Testis (tissue), 3 donors: ENCODE data around the gene SLX4IP. TPM values are rescaled to one million over a fixed set of nuclear protein-coding genes. Genes with fewer than 3 reads are reported as not detected.

Source experiments
- DNase-seq: peaks from one replicate; pipeline ENCODE4 v3.0.0-alpha.2; 2019
- H3K27ac ChIP-seq, 2 donors: fragments of 200-600 bp; sonication (generic); one replicate each; pipeline ENCODE4 v1.5.1; 2019
- H3K27me3 ChIP-seq: fragments of 200-600 bp; sonication (generic); one replicate; pipeline ENCODE4 v1.5.1; 2019
- H3K36me3 ChIP-seq: fragments of 200-600 bp; sonication (generic); one replicate; pipeline ENCODE4 v1.5.1; 2017; ENCODE audit warnings: low read depth; ENCODE audit errors: missing control alignments
- H3K4me1 ChIP-seq: fragments of 200-600 bp; sonication (generic); one replicate; pipeline ENCODE4 v1.5.1; 2019
- H3K4me3 ChIP-seq, 2 donors: fragments of 200-600 bp; sonication (generic); one replicate each; pipeline ENCODE4 v1.5.1; 2017 to 2019
- H3K9me3 ChIP-seq: fragments of 200-600 bp; sonication (generic); one replicate; pipeline ENCODE4 v1.5.1; 2017
- POLR2A ChIP-seq: fragments of 450-650 bp; IDR thresholded peaks from one replicate; pipeline ENCODE4 v1.6.1; 2017; ENCODE audit warnings: antibody characterized with exemption, mild to moderate bottlenecking, moderate library complexity
- WGBS, 2 donors: methylation state at CpG; one replicate each; pipeline ENCODE4 v1.1.5; 2018; 5-methylcytosine and 5-hydroxymethylcytosine counted together
- intact Hi-C: fragments of 100-400 bp; cut with DNase I; formaldehyde crosslinking; loops from one replicate; pipeline ENCODE4 v1.15.1; 2023; ENCODE audit warnings: low total_unique reads
- polyA plus RNA-seq: library from polyadenylated mRNA; stranded (reverse); fragments of 350-450 nt; fragmentation: Illumina TruSeq; extraction: RNeasy Lipid Tissue Mini Kit (QIAGEN cat#74804); gene quantifications from one replicate; pipeline ENCODE4 v1.2.3, GENCODE V29; 2014; ENCODE audit warnings: low read depth, low replicate concordance; ENCODE audit not compliant: insufficient read depth
- total RNA-seq, 2 donors: library from RNA; depleted of rRNA; stranded (reverse); fragments of >200 nt; gene quantifications; one replicate each; pipeline ENCODE4 v1.2.3, GENCODE V29; 2016
- TF ChIP-seq, protein P1 (sequence below), 3 experiments: fragments of 450-650 bp in 2 of 3; fragments of 200-600 bp in 1 of 3; sonication (generic) in 1 of 3; IDR thresholded peaks; one replicate each; pipeline ENCODE4 v1.5.1; 2016 to 2019; ENCODE audit warnings: antibody characterized with exemption in 3 of 3, mild to moderate bottlenecking in 2 of 3, moderate library complexity in 1 of 3

The SLX4IP gene
- total and polyA plus RNA-seq, 3 donors from 2014 or later = 3.8 to 10.8 (median 9.7) TPM

GRCh38 chr20:10481676-10482075 is 46.6 kb downstream of the SLX4IP start:
- WGBS, 2 donors = 71 to 81% methylated on average over 5 of the region's 5 CpGs
- Histone ChIP-seq H3K9me3 (no peaks in the 10 kb centered on the region), H3K4me3 (no peak overlapping the region), H3K27me3 (no peaks in the 10 kb centered on the region), H3K36me3 (no peaks in the 10 kb centered on the region), H3K27ac (no peak overlapping the region), H3K4me1 (no peaks in the 10 kb centered on the region)
- intact Hi-C loops = no loop called here
- no peak for TF ChIP-seq POLR2A
- TF ChIP-seq, protein P1, sequence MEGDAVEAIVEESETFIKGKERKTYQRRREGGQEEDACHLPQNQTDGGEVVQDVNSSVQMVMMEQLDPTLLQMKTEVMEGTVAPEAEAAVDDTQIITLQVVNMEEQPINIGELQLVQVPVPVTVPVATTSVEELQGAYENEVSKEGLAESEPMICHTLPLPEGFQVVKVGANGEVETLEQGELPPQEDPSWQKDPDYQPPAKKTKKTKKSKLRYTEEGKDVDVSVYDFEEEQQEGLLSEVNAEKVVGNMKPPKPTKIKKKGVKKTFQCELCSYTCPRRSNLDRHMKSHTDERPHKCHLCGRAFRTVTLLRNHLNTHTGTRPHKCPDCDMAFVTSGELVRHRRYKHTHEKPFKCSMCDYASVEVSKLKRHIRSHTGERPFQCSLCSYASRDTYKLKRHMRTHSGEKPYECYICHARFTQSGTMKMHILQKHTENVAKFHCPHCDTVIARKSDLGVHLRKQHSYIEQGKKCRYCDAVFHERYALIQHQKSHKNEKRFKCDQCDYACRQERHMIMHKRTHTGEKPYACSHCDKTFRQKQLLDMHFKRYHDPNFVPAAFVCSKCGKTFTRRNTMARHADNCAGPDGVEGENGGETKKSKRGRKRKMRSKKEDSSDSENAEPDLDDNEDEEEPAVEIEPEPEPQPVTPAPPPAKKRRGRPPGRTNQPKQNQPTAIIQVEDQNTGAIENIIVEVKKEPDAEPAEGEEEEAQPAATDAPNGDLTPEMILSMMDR (IDR thresholded peaks at IDR 0.05) = no peak
- no peak for DNase-seq

- no peaks in the 10 kb centered on the region for H3K9me3 ChIP-seq
- H3K36me3 ChIP-seq = no peaks in the 10 kb centered on the region
- intact Hi-C loops = no loop called here
- TF ChIP-seq POLR2A = no peak
- TF ChIP-seq, protein P1 (IDR thresholded peaks at IDR 0.05) = no peak
- DNase-seq = no peak
- no peak overlapping the region for H3K4me3 ChIP-seq
- 60 to 73% methylated on average over 2 of the region's 2 CpGs for WGBS, 2 donors
- H3K27ac ChIP-seq = no peak overlapping the region
- no peaks in the 10 kb centered on the region for H3K27me3 ChIP-seq
- no peaks in the 10 kb centered on the region for H3K4me1 ChIP-seq
Observed at GRCh38 chr20:10483691-10484090, 48.6 kb downstream of the SLX4IP start.

DNA sequence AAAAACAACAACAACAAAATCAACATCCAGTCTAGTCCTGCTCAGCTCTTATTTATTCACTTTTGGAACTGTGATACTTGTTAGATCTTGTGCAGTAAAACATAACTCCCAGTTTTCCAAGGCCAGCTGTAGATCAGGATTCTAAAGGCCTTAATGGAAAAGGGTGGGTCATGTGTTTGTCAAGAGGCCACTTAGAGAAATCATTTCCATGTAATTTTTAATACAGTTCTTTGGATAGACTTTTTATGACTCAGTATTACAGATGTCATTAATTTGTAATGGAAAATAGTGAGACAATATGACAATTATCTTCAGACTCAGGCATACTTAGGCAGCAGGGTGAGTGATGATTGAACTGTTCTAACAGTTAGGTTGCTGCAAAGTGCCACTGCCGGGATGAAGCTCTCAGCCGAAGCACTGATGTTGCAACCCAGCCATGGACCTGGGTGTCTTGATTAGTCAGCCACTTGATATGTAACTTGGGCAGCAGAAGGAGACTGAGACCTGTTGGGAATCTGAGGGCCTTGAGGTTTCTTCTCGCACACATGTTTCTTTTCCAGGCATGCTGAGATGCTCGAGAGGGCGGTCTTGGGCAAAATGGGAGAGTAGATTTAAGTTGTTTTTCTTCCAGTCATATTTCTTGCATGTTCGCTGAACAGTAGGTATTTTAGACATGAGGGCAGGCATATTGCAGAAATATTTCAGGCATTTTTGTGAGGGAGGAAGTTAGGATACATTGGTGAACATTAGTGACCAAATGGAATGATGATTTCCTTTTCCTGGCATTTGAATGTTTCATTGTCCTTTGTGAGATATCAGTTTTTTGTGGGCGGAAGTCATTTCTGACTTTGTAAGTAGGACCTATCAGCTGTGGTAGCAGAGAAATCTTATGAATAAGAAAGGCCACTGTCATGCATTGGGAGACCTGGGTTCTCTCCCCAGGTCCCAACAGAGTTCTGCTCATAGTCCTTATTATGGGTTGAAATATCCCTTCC is 52.3 kb downstream of the SLX4IP start:
- Histone ChIP-seq H3K4me3 (no peak overlapping the region), H3K27me3 (no peaks in the 10 kb centered on the region), H3K36me3 (no peaks in the 10 kb centered on the region), H3K4me1 (no peaks in the 10 kb centered on the region), H3K9me3 (no peaks in the 10 kb centered on the region), H3K27ac (no peak overlapping the region)
- intact Hi-C loops = no loop called here
- 88 to 89% methylated on average over 7 of the region's 7 CpGs for WGBS, 2 donors
- TF ChIP-seq POLR2A = no peak
- TF ChIP-seq, protein P1 (IDR thresholded peaks at IDR 0.05) = no peak
- no peak for DNase-seq

- no peak overlapping the region for H3K4me3 ChIP-seq
- no peaks in the 10 kb centered on the region for H3K9me3 ChIP-seq
- H3K4me1 ChIP-seq = no peaks in the 10 kb centered on the region
- no peaks in the 10 kb centered on the region for H3K36me3 ChIP-seq
- intact Hi-C loops = no loop called here
- TF ChIP-seq, protein P1 (IDR thresholded peaks at IDR 0.05) = no peak
- no peak for TF ChIP-seq POLR2A
- no peak overlapping the region for H3K27ac ChIP-seq
- no peak for DNase-seq
- WGBS, 2 donors = 83 to 84% methylated on average over 1 of the region's 1 CpG
- H3K27me3 ChIP-seq = no peaks in the 10 kb centered on the region
Observed at GRCh38 chr20:10488534-10488933, 53.4 kb downstream of the SLX4IP start.
